ENCODE measurements around the gene DYNC1I2. TPM values are rescaled to one million over a fixed set of nuclear protein-coding genes. Genes with fewer than 3 reads are reported as not detected.

The DYNC1I2 gene
- polyA plus RNA-seq (2011; rRNA removed) (176 and 228 TPM in 2 replicates), polyA minus RNA-seq (2011; rRNA and poly(A)+ RNA removed) (81.7 and 123 TPM in 2 replicates)

DNA sequence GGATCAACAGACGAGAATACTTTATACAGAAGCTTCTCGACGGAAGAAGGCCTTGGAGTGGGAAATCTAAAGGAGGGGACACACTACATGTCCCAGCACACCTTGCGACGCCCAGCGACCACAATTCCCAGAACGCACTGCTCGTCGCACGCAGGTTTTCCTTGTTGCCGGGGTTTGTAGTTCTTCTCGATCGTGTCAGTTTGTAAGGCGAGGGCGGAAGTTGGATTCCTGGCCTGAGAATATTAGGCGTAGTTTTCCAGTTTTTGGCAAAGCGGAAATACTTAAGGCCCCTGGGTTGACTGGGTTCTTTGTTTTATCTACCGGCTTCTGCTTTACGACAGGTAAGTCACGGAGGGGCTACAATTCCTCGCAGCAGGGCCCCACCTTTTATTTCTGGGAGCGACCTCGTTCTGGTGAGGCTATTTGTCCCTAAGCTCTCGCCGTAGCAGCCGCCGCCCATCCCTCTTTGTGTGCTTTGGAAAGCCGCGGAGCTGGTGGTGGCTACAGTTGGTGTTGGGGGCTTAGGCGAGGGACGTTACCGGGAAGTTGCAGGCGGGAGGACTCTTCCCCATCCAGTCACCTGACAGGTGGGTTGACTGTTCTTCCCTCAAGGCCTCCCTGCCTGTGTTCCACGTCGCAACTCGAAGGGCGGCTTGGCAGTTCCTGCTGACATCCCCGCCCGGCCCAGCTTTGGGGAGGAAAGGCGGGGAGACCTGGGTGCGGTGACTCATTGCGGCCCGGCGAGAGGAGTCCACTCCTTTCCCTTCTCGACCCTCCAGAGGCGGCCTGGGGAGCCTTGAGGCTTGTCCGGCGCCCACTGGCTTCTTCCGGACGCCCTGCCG is at the start of gene DYNC1I2:
Gene DYNC1I2 (plus strand): TSS at position 183 of the 842 bp plus-strand sequence. CDS start 2,687 bp downstream, outside the sequence.
- peak; percentile 88 for DNase-seq (ENCODE audit: low read depth, low spot score)
- TF ChIP-seq, protein P1, sequence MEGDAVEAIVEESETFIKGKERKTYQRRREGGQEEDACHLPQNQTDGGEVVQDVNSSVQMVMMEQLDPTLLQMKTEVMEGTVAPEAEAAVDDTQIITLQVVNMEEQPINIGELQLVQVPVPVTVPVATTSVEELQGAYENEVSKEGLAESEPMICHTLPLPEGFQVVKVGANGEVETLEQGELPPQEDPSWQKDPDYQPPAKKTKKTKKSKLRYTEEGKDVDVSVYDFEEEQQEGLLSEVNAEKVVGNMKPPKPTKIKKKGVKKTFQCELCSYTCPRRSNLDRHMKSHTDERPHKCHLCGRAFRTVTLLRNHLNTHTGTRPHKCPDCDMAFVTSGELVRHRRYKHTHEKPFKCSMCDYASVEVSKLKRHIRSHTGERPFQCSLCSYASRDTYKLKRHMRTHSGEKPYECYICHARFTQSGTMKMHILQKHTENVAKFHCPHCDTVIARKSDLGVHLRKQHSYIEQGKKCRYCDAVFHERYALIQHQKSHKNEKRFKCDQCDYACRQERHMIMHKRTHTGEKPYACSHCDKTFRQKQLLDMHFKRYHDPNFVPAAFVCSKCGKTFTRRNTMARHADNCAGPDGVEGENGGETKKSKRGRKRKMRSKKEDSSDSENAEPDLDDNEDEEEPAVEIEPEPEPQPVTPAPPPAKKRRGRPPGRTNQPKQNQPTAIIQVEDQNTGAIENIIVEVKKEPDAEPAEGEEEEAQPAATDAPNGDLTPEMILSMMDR (IDR thresholded peaks at IDR 0.05; ENCODE audit: low read depth, low read length) = no peak
- Histone ChIP-seq H3K27me3 (ENCODE audit: control insufficient read depth, insufficient read depth, low read length) (peaks cover 2% of the 10 kb centered on the region), H3K4me3 (ENCODE audit: low read depth, low read length) (peak within 1 kb of the TSS; percentile 88), H3K27ac (ENCODE audit: low read depth, low read length) (peak within 1 kb of the TSS; percentile 87), H3K9me3 (ENCODE audit: control insufficient read depth, insufficient read depth, low read length) (peaks cover 2% of the 10 kb centered on the region; the same call in 1 of the 2 replicates)
- ChIA-PET POLR2A (interaction anchor here (0.6 to 1.4 kb wide), 4 partner anchors 65 to 398 kb away, joined by 3 to 6 read pairs (median 4); partner anchors contain the start of genes CYBRD1 and DLX1), CTCF (interaction anchor here (0.6 to 2.1 kb wide), 3 partner anchors 16 to 418 kb away, joined by 4 to 13 read pairs (median 5); no protein-coding TSS in a partner anchor)

DNA sequence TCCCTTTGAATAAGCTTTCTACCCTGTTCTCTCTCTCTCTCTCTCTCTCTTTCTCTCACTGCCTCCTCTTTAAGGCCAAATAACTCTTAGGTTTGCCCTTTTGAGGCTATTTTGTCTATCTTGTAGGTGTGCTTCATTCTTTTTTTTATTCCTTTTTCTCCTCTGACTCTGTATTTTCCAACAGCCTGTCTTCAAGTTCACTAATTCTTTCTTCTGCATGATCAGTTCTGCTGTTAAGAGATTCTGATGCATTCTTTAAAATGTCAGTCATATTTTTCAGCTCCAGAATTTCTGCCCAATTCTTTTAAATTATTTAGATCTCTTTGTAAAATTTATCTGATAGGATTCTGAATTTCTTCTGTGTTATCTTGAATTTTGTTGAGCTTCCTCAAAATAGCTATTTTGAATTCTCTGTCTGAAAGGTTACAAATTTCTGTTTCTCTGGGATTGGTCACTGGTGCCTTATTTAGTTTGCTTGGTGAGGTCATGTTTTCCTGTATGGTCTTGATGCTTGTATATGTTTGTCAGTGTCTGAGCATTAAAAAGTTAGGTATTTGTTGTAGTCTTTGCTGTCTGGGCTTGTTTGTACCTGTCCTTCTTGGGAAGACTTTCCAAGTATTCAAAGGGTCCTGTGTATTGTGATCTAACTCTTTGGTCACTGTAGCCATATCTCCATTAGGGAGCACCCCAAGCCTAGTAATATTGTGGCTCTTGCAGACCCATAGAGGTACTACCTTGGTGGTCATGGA is 35.4 kb upstream of the DYNC1I2 start:
- POLR2A ChIA-PET = no interaction called here
- CTCF ChIA-PET = interaction anchor here (0.9 kb wide), 1 partner anchor 12 kb away, joined by 3 read pairs; no protein-coding TSS in a partner anchor
- TF ChIP-seq, protein P1 (IDR thresholded peaks at IDR 0.05; ENCODE audit: low read depth, low read length) = no peak
- H3K27ac ChIP-seq (ENCODE audit: low read depth, low read length) = no peak overlapping the region
- H3K9me3 ChIP-seq (ENCODE audit: control insufficient read depth, insufficient read depth, low read length) = no peaks in the 10 kb centered on the region
- H3K27me3 ChIP-seq (ENCODE audit: control insufficient read depth, insufficient read depth, low read length) = peaks cover 4% of the 10 kb centered on the region
- no peak overlapping the region for H3K4me3 ChIP-seq (ENCODE audit: low read depth, low read length)
- no peak for DNase-seq (ENCODE audit: low read depth, low spot score)

DNA sequence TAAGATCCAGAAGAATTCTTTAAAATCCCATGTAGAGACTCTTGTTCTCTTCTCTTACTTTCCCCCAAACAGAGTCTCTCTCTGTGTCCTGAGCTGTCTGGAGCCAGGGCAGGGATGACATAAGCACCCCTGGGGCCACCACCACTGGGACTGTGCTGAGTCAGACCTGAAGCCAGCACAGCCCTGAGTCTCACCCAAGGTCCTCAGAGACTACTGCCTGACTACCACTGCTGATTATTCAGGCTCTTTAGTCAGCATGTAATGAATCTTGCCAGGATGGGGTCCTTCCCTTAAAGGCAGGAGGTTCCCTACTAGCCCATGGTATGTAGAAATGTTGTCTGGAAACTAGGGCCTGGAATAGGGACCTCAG is 34.9 kb upstream of the DYNC1I2 start:
- DNase-seq (ENCODE audit: low read depth, low spot score) = no peak
- Histone ChIP-seq H3K4me3 (ENCODE audit: low read depth, low read length) (no peak overlapping the region), H3K27ac (ENCODE audit: low read depth, low read length) (no peak overlapping the region), H3K27me3 (ENCODE audit: control insufficient read depth, insufficient read depth, low read length) (peaks cover 4% of the 10 kb centered on the region), H3K9me3 (ENCODE audit: control insufficient read depth, insufficient read depth, low read length) (no peaks in the 10 kb centered on the region)
- POLR2A ChIA-PET = no interaction called here
- CTCF ChIA-PET = no interaction called here
- TF ChIP-seq, protein P1 (IDR thresholded peaks at IDR 0.05; ENCODE audit: low read depth, low read length) = no peak

DNA sequence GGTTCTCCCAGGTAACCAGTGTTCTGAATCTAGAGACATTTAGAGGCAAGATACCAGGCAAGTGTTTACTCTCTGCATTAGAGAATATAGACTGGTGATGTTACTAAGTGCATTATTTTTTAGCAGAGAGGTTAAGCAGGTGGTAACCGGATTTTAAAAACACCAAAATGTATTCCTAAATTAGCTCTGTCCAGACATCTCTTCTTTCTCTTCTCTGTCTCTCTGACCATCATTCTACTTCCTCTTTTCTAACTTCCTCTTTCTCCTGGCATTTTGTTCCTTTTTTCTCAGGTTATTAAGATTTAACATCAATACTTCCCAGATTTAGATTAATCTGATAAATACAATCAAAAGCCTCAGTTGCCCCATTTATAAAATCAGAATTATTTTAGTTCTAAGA is 31.7 kb upstream of the DYNC1I2 start:
- no peak overlapping the region for H3K27ac ChIP-seq (ENCODE audit: low read depth, low read length)
- H3K27me3 ChIP-seq (ENCODE audit: control insufficient read depth, insufficient read depth, low read length) = peaks cover 12% of the 10 kb centered on the region
- no peak for DNase-seq (ENCODE audit: low read depth, low spot score)
- ChIA-PET POLR2A (no interaction called here), CTCF (no interaction called here)
- TF ChIP-seq, protein P1 (IDR thresholded peaks at IDR 0.05; ENCODE audit: low read depth, low read length) = no peak
- H3K4me3 ChIP-seq (ENCODE audit: low read depth, low read length) = no peak overlapping the region
- no peaks in the 10 kb centered on the region for H3K9me3 ChIP-seq (ENCODE audit: control insufficient read depth, insufficient read depth, low read length)

All from AG04450 (cell line).